ENCODE results near the gene SLC49A3.

Gene SLC49A3

GRCh38 chr4:734075-734474 is 45.1 kb upstream of the SLC49A3 start:
- no peak overlapping the region for H2AK5ac ChIP-seq (ENCODE audit: low read length)
- H3K4me1 ChIP-seq (ENCODE audit: control insufficient read depth in 1 of 2, insufficient read depth in 2 of 2, low read length in 2 of 2) = no peaks in the 10 kb centered on the region
- WGBS (ENCODE audit: extremely low coverage, insufficient coverage, insufficient read length) = no CpG with 5 or more reads among the region's 9 CpGs
- no peaks in the 10 kb centered on the region for H3K27me3 ChIP-seq (ENCODE audit: insufficient read depth, low read length)
- H3K9ac ChIP-seq (ENCODE audit: low read length) = no peak overlapping the region
- peaks cover 5% of the 10 kb centered on the region for H3K9me3 ChIP-seq (ENCODE audit: insufficient read depth, low read depth, low read length)
- H3K4me2 ChIP-seq (ENCODE audit: low read length) = no peak overlapping the region
- no peak overlapping the region for H3K27ac ChIP-seq (ENCODE audit: low read depth, low read length)
- H4K8ac ChIP-seq (ENCODE audit: low read depth, low read length) = no peak overlapping the region
- no peak overlapping the region for H3K14ac ChIP-seq (ENCODE audit: low read length)
- no peak for DNase-seq
- no peak overlapping the region for H2AFZ ChIP-seq (ENCODE audit: insufficient read depth, low read length, poor library complexity)
- H3K79me1 ChIP-seq (ENCODE audit: low read length) = no peaks in the 10 kb centered on the region
- peaks cover 73 to 74% of the 10 kb centered on the region in 2 experiments for H3K36me3 ChIP-seq (ENCODE audit: control insufficient read depth in 1 of 2, insufficient read depth in 2 of 2, low read length in 2 of 2)
- H3K23ac ChIP-seq (ENCODE audit: low read length) = no peak overlapping the region
- H2BK12ac ChIP-seq (ENCODE audit: low read length) = no peak overlapping the region
- H4K91ac ChIP-seq (ENCODE audit: low read depth, low read length) = no peak overlapping the region
- no peak overlapping the region for H2BK120ac ChIP-seq (ENCODE audit: insufficient read depth, low read length, poor library complexity)
- H3K18ac ChIP-seq (ENCODE audit: low read length) = no peak overlapping the region
- no peak overlapping the region for H2BK5ac ChIP-seq (ENCODE audit: low read depth, low read length, poor library complexity)
- no peaks in the 10 kb centered on the region for H3K79me2 ChIP-seq (ENCODE audit: control insufficient read depth, insufficient read depth, low read length, poor library complexity)
- H3K4ac ChIP-seq (ENCODE audit: low read depth, low read length) = no peak overlapping the region
- no peak overlapping the region for H3K4me3 ChIP-seq (ENCODE audit: low read depth, low read length)
- no peak overlapping the region for H4K12ac ChIP-seq (ENCODE audit: low read depth, low read length)

- Histone ChIP-seq H4K8ac (ENCODE audit: low read depth, low read length) (no peak overlapping the region), H3K18ac (ENCODE audit: low read length) (no peak overlapping the region), H3K27ac (ENCODE audit: low read depth, low read length) (no peak overlapping the region), H3K36me3 (ENCODE audit: control insufficient read depth in 1 of 2, insufficient read depth in 2 of 2, low read length in 2 of 2) (peaks cover 70% of the 10 kb centered on the region in 2 experiments), H3K79me2 (ENCODE audit: control insufficient read depth, insufficient read depth, low read length, poor library complexity) (no peaks in the 10 kb centered on the region), H3K4me1 (ENCODE audit: control insufficient read depth in 1 of 2, insufficient read depth in 2 of 2, low read length in 2 of 2) (no peaks in the 10 kb centered on the region), H2AFZ (ENCODE audit: insufficient read depth, low read length, poor library complexity) (no peak overlapping the region), H3K4ac (ENCODE audit: low read depth, low read length) (no peak overlapping the region), H2BK12ac (ENCODE audit: low read length) (no peak overlapping the region), H3K4me2 (ENCODE audit: low read length) (no peak overlapping the region), H3K79me1 (ENCODE audit: low read length) (no peaks in the 10 kb centered on the region), H3K14ac (ENCODE audit: low read length) (no peak overlapping the region), H3K9me3 (ENCODE audit: insufficient read depth, low read depth, low read length) (peaks cover 5% of the 10 kb centered on the region), H4K12ac (ENCODE audit: low read depth, low read length) (no peak overlapping the region), H2BK5ac (ENCODE audit: low read depth, low read length, poor library complexity) (no peak overlapping the region), H3K4me3 (ENCODE audit: low read depth, low read length) (no peak overlapping the region), H4K91ac (ENCODE audit: low read depth, low read length) (no peak overlapping the region), H3K23ac (ENCODE audit: low read length) (no peak overlapping the region), H3K9ac (ENCODE audit: low read length) (no peak overlapping the region), H2BK120ac (ENCODE audit: insufficient read depth, low read length, poor library complexity) (no peak overlapping the region), H3K27me3 (ENCODE audit: insufficient read depth, low read length) (no peaks in the 10 kb centered on the region), H2AK5ac (ENCODE audit: low read length) (no peak overlapping the region)
- no CpG with 5 or more reads among the region's 18 CpGs for WGBS (ENCODE audit: extremely low coverage, insufficient coverage, insufficient read length)
- DNase-seq = no peak
Measured at GRCh38 chr4:733631-733980, 44.7 kb upstream of the SLC49A3 start.

- no peaks in the 10 kb centered on the region for H3K79me1 ChIP-seq (ENCODE audit: low read length)
- no peak overlapping the region for H2BK5ac ChIP-seq (ENCODE audit: low read depth, low read length, poor library complexity)
- H2AK5ac ChIP-seq (ENCODE audit: low read length) = no peak overlapping the region
- no CpG with 5 or more reads among the region's 32 CpGs for WGBS (ENCODE audit: extremely low coverage, insufficient coverage, insufficient read length)
- no peak for DNase-seq
- peaks cover 5% of the 10 kb centered on the region for H3K9me3 ChIP-seq (ENCODE audit: insufficient read depth, low read depth, low read length)
- no peak overlapping the region for H3K9ac ChIP-seq (ENCODE audit: low read length)
- peaks cover 68 to 70% of the 10 kb centered on the region in 2 experiments for H3K36me3 ChIP-seq (ENCODE audit: control insufficient read depth in 1 of 2, insufficient read depth in 2 of 2, low read length in 2 of 2)
- no peak overlapping the region for H2BK120ac ChIP-seq (ENCODE audit: insufficient read depth, low read length, poor library complexity)
- no peak overlapping the region for H3K18ac ChIP-seq (ENCODE audit: low read length)
- no peak overlapping the region for H2AFZ ChIP-seq (ENCODE audit: insufficient read depth, low read length, poor library complexity)
- no peaks in the 10 kb centered on the region for H3K4me1 ChIP-seq (ENCODE audit: control insufficient read depth in 1 of 2, insufficient read depth in 2 of 2, low read length in 2 of 2)
- no peaks in the 10 kb centered on the region for H3K27me3 ChIP-seq (ENCODE audit: insufficient read depth, low read length)
- H3K79me2 ChIP-seq (ENCODE audit: control insufficient read depth, insufficient read depth, low read length, poor library complexity) = no peaks in the 10 kb centered on the region
- no peak overlapping the region for H3K27ac ChIP-seq (ENCODE audit: low read depth, low read length)
- no peak overlapping the region for H3K4ac ChIP-seq (ENCODE audit: low read depth, low read length)
- no peak overlapping the region for H3K23ac ChIP-seq (ENCODE audit: low read length)
- no peak overlapping the region for H3K4me2 ChIP-seq (ENCODE audit: low read length)
- no peak overlapping the region for H2BK12ac ChIP-seq (ENCODE audit: low read length)
- no peak overlapping the region for H4K12ac ChIP-seq (ENCODE audit: low read depth, low read length)
- no peak overlapping the region for H4K91ac ChIP-seq (ENCODE audit: low read depth, low read length)
- no peak overlapping the region for H4K8ac ChIP-seq (ENCODE audit: low read depth, low read length)
- H3K4me3 ChIP-seq (ENCODE audit: low read depth, low read length) = no peak overlapping the region
- H3K14ac ChIP-seq (ENCODE audit: low read length) = no peak overlapping the region
Measured at GRCh38 chr4:732911-733630, 44.1 kb upstream of the SLC49A3 start.

GRCh38 chr4:732486-732885 is 43.5 kb upstream of the SLC49A3 start:
- peaks cover 63 to 66% of the 10 kb centered on the region in 2 experiments for H3K36me3 ChIP-seq (ENCODE audit: control insufficient read depth in 1 of 2, insufficient read depth in 2 of 2, low read length in 2 of 2)
- H4K8ac ChIP-seq (ENCODE audit: low read depth, low read length) = no peak overlapping the region
- no peak overlapping the region for H2BK120ac ChIP-seq (ENCODE audit: insufficient read depth, low read length, poor library complexity)
- no peaks in the 10 kb centered on the region for H3K79me2 ChIP-seq (ENCODE audit: control insufficient read depth, insufficient read depth, low read length, poor library complexity)
- H3K4me1 ChIP-seq (ENCODE audit: control insufficient read depth in 1 of 2, insufficient read depth in 2 of 2, low read length in 2 of 2) = no peaks in the 10 kb centered on the region
- no peaks in the 10 kb centered on the region for H3K79me1 ChIP-seq (ENCODE audit: low read length)
- no peaks in the 10 kb centered on the region for H3K27me3 ChIP-seq (ENCODE audit: insufficient read depth, low read length)
- no peak overlapping the region for H2AK5ac ChIP-seq (ENCODE audit: low read length)
- no peak overlapping the region for H3K23ac ChIP-seq (ENCODE audit: low read length)
- no CpG with 5 or more reads among the region's 20 CpGs for WGBS (ENCODE audit: extremely low coverage, insufficient coverage, insufficient read length)
- H4K91ac ChIP-seq (ENCODE audit: low read depth, low read length) = no peak overlapping the region
- H2BK12ac ChIP-seq (ENCODE audit: low read length) = no peak overlapping the region
- no peak overlapping the region for H3K18ac ChIP-seq (ENCODE audit: low read length)
- no peak overlapping the region for H2BK5ac ChIP-seq (ENCODE audit: low read depth, low read length, poor library complexity)
- H2AFZ ChIP-seq (ENCODE audit: insufficient read depth, low read length, poor library complexity) = no peak overlapping the region
- no peak overlapping the region for H3K4ac ChIP-seq (ENCODE audit: low read depth, low read length)
- H3K4me3 ChIP-seq (ENCODE audit: low read depth, low read length) = no peak overlapping the region
- peaks cover 5% of the 10 kb centered on the region for H3K9me3 ChIP-seq (ENCODE audit: insufficient read depth, low read depth, low read length)
- DNase-seq = no peak
- H3K9ac ChIP-seq (ENCODE audit: low read length) = no peak overlapping the region
- no peak overlapping the region for H3K14ac ChIP-seq (ENCODE audit: low read length)
- H3K27ac ChIP-seq (ENCODE audit: low read depth, low read length) = no peak overlapping the region
- H3K4me2 ChIP-seq (ENCODE audit: low read length) = no peak overlapping the region
- no peak overlapping the region for H4K12ac ChIP-seq (ENCODE audit: low read depth, low read length)

All from trophoblast cell (in vitro differentiated cells and primary cell).